ENCODE results near the gene CASTOR2.
"Not testable (repeated sequence)": the region's sequence is repeated elsewhere in the genome, so short reads cannot be mapped to it uniquely, and the experiment has no call there.

DNA sequence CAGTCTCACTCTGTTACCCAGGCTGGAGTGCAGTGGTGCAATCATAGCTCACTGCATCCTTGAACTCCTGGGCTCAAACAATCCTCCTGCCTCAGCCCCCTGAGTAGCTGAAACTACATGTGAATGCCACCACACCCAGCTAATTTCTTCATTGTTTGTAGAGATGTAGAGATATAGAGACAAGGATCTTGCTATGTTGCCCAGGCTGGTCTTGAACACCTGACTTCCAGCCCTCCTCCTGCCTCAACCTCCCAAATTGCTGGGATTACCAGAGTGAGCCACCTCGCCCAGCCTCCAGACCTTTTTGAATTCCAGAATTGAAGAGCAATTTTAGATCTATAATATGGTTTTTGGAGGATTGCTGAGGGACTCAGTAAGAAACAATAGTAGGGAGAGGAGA is 40.9 kb upstream of the CASTOR2 start:
- not testable (repeated sequence) for TF ChIP-seq POLR2A (IDR thresholded peaks at IDR 0.05); CTCF (IDR thresholded peaks at IDR 0.05 in 4 of 5, conservative IDR thresholded peaks at IDR 0.05 in 1 of 5)

All from gastrocnemius medialis (tissue), 4 donors.